ENCODE data around the gene TIMM29. TPM values are rescaled to one million over a fixed set of nuclear protein-coding genes. Genes with fewer than 3 reads are reported as not detected.

Gene TIMM29
- total RNA-seq, result 10 to 100 TPM; 20.8 to 23.1 TPM

GRCh38 chr19:10928563-10929401 lies at the start of gene TIMM29, which contains the start of gene YIPF2:
TIMM29 (plus strand) TSS chr19:10928811; CDS start chr19:10928823, 12 bp downstream.
YIPF2 (minus strand) TSS chr19:10928639; CDS start chr19:10928410, 229 bp downstream.

GRCh38 chr19:10960314-10961072 lies 31.9 kb downstream of the TIMM29 start, which contains the start of gene SMARCA4:
SMARCA4 (plus strand) TSS chr19:10961030; CDS start chr19:10984152, 23,122 bp downstream.

Other genes with a start within 250 kb of the TIMM29 start
- gene QTRT1, start 227.4 kb upstream of the TIMM29 start, total RNA-seq, result 10 to 100 TPM; 34.2 to 37.7 TPM
- 100 to 1,000 TPM; 259 to 262 TPM for gene DNM2, start 210.7 kb upstream of the TIMM29 start, total RNA-seq
- gene TMED1, start 92.6 kb upstream of the TIMM29 start, total RNA-seq, result 10 to 100 TPM; 11.4 to 11.8 TPM
- 1 to 10 TPM; 3.2 to 3.3 TPM for gene C19orf38, start 80.4 kb upstream of the TIMM29 start, total RNA-seq
- 10 to 100 TPM; 31.9 to 35.0 TPM for gene CARM1, start 57.3 kb upstream of the TIMM29 start, total RNA-seq
- gene YIPF2, start 172 bp upstream of the TIMM29 start, total RNA-seq, result 10 to 100 TPM; 21.2 to 23.7 TPM
- 100 to 1,000 TPM; 102 to 110 TPM for gene SMARCA4, start 32.2 kb downstream of the TIMM29 start, total RNA-seq
- 100 to 1,000 TPM; 142 to 150 TPM for gene LDLR, start 160.7 kb downstream of the TIMM29 start, total RNA-seq
- 10 to 100 TPM; 64.7 to 68.0 TPM for gene SPC24, start 227.0 kb downstream of the TIMM29 start, total RNA-seq

All from activated naive CD4-positive, alpha-beta T cell treated with anti-CD3 and anti-CD28 coated beads, Interleukin-2, amount 10 ng/mL, durations not matched to agents 5 hours and 36 hours (primary cell).